NCI-H2171 treated with DMSO at 0.1 percent for 48 hours (cell line): ENCODE results near the gene SLC12A7.

Source experiments
- DNase-seq: peaks from one replicate; lab custom pipeline; 2025; lab: John Stamatoyannopoulos, UW

The SLC12A7 gene

GRCh38 chr5:1077491-1078020, 34.3 kb downstream of the SLC12A7 start:
- no peak for DNase-seq

- DNase-seq, result no peak
Measured at GRCh38 chr5:1077026-1077425, 34.8 kb downstream of the SLC12A7 start.

- DNase-seq, result no peak
Measured at GRCh38 chr5:1076406-1076805, 35.5 kb downstream of the SLC12A7 start.

- no peak for DNase-seq
Measured at GRCh38 chr5:1075931-1076330, 35.9 kb downstream of the SLC12A7 start.

- no peak for DNase-seq
Measured at GRCh38 chr5:1075555-1075881, 36.3 kb downstream of the SLC12A7 start.

GRCh38 chr5:1074816-1075554, 36.9 kb downstream of the SLC12A7 start:
- no peak for DNase-seq

GRCh38 chr5:1074226-1074625, 37.6 kb downstream of the SLC12A7 start:
- no peak for DNase-seq

GRCh38 chr5:1073239-1074102, 38.4 kb downstream of the SLC12A7 start:
- peak; percentile 96 for DNase-seq

GRCh38 chr5:1069720-1070088, 42.2 kb downstream of the SLC12A7 start:
- no peak for DNase-seq

GRCh38 chr5:1068895-1069719, 42.8 kb downstream of the SLC12A7 start:
- DNase-seq, result no peak

GRCh38 chr5:1068204-1068894, 43.5 kb downstream of the SLC12A7 start:
- DNase-seq, result no peak

- DNase-seq, result no peak
Measured at GRCh38 chr5:1067141-1068121, 44.4 kb downstream of the SLC12A7 start.

- no peak for DNase-seq
Measured at GRCh38 chr5:1066676-1067075, 45.2 kb downstream of the SLC12A7 start.

GRCh38 chr5:1065891-1066650, 45.8 kb downstream of the SLC12A7 start:
- no peak for DNase-seq

GRCh38 chr5:1065143-1065750, 46.6 kb downstream of the SLC12A7 start:
- no peak for DNase-seq

- no peak for DNase-seq
Measured at GRCh38 chr5:1064383-1065142, 47.3 kb downstream of the SLC12A7 start.

- no peak for DNase-seq
Measured at GRCh38 chr5:1063661-1064382, 48.0 kb downstream of the SLC12A7 start.
